HUES48 (cell line): ENCODE measurements around the gene MRPS34.
"Not testable (repeated sequence)": the region's sequence is repeated elsewhere in the genome, so short reads cannot be mapped to it uniquely, and the experiment has no call there.

Experiments
- H3K27ac ChIP-seq: one replicate; pipeline ENCODE4 v1.7.0; 2013; ENCODE audit warnings: low read depth, low read length, inconsistent platforms
- H3K27me3 ChIP-seq: 2 replicates; pipeline ENCODE4 v1.6.1; 2013; ENCODE audit warnings: mild to moderate bottlenecking, low read length; ENCODE audit not compliant: control insufficient read depth, insufficient read depth
- H3K36me3 ChIP-seq: 2 replicates; pipeline ENCODE4 v1.6.1; 2013; ENCODE audit warnings: low read length; ENCODE audit not compliant: control insufficient read depth, insufficient read depth
- H3K4me1 ChIP-seq: 2 replicates; pipeline ENCODE4 v1.6.1; 2013; ENCODE audit warnings: mild to moderate bottlenecking, low read length; ENCODE audit not compliant: control insufficient read depth, insufficient read depth
- H3K4me3 ChIP-seq: 2 replicates; pipeline ENCODE4 v1.5.1; 2013; ENCODE audit warnings: mild to moderate bottlenecking, low read depth, low read length
- H3K9ac ChIP-seq: 2 replicates; pipeline ENCODE4 v1.6.1; 2013; ENCODE audit warnings: mild to moderate bottlenecking, low read depth, low read length, moderate library complexity
- H3K9me3 ChIP-seq: 2 replicates; pipeline ENCODE4 v1.6.1; 2013; ENCODE audit warnings: low read length; ENCODE audit not compliant: control insufficient read depth, insufficient read depth

MRPS34 gene

DNA sequence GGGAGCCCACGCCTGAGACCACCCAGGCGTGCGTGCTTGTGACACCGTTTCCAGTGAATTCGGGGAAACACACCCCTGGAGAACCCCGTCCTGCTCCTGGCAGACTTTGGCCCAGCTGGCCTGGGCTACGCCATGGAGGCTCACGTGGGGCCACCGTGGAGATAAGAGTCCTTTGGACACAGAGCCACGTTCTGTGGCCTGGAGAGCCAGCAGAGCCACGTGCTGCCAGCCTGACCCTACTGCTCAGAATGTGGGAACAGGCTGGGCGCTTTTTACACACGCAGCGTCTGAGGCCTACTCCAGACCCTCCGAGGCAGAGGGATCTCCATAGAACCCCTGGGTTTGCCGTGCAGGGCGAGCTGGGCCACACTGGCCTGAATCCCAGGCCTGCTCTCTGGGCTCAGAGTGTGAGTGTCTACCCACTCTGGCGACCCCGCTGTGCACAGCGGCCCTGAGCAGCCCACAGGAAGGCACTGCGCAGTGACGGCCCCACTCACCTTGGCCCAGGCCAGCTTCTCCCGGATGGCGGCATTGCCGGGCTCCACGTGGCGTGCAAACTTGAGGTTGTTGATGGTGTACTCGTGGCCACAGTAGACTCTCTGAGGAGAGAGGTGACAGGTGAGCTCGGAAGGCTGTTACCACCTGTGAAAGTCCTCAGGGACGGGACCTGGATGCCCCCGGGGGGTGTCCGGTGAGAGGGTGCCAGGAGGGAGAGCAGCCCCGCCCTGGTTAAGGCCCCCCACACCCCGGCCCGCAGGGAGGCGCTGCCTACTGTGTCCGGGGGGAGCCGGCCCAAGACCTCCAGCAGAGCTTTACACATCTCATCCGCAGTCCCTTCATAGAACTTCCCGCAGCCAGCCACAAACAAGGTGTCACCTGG, 43.7 kb upstream of the MRPS34 start:
- H3K4me3 ChIP-seq: no peak overlapping the region
- H3K9me3 ChIP-seq: no peaks in the 10 kb centered on the region
- H3K27ac ChIP-seq: no peak overlapping the region
- H3K4me1 ChIP-seq: no peaks in the 10 kb centered on the region
- H3K36me3 ChIP-seq: peaks cover 19% of the 10 kb centered on the region
- H3K27me3 ChIP-seq: no peaks in the 10 kb centered on the region
- H3K9ac ChIP-seq: no peak overlapping the region

DNA sequence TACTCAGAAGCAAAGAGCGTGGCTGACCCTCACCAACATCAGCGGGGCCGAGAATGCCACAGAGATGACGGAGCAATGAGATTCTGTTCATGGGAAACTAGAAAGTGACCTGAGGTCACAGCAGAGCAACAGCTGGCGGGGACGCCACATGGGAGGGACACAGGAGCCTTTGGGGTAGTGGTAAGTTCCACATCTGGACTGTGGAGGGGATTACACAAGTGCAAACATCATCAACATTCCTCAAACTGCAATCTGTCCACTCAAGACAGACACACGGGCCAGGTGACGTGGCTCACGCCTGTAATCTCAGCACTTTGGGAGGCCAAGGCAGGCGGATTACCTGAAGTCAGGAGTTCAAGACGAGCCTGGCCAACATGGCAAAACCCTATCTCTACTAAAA, 42.5 kb upstream of the MRPS34 start:
- Histone ChIP-seq H3K4me1 (no peaks in the 10 kb centered on the region), H3K27ac (no peak overlapping the region), H3K9ac (no peak overlapping the region), H3K27me3 (no peaks in the 10 kb centered on the region), H3K36me3 (peaks cover 17% of the 10 kb centered on the region; the same call in 1 of the 2 replicates), H3K9me3 (no peaks in the 10 kb centered on the region), H3K4me3 (no peak overlapping the region)

DNA sequence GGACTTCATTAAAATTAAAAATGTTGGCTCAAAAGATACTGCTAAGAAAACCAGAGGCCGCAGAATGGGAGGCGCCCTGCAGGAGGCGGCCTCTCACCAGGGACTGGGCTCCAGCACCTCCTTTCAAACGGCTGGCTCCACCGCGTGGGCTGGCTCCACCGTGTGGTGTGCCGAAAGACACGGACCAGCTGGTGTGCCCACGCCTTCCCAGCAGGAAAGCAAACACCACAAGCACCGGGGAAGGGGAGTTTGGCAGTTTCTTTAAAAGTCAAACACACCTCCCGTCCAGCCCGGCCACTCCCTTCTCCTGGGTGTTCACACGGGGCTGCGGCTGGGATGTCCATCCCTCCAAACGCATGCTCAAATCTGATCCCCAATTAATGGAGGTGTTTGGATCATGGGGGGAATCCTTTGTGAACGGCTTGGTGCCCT, 39.8 kb upstream of the MRPS34 start:
- Histone ChIP-seq H3K9me3 (no peaks in the 10 kb centered on the region), H3K4me3 (no peak overlapping the region), H3K9ac (no peak overlapping the region), H3K36me3 (peaks cover 25% of the 10 kb centered on the region), H3K27me3 (no peaks in the 10 kb centered on the region), H3K27ac (no peak overlapping the region), H3K4me1 (no peaks in the 10 kb centered on the region)

DNA sequence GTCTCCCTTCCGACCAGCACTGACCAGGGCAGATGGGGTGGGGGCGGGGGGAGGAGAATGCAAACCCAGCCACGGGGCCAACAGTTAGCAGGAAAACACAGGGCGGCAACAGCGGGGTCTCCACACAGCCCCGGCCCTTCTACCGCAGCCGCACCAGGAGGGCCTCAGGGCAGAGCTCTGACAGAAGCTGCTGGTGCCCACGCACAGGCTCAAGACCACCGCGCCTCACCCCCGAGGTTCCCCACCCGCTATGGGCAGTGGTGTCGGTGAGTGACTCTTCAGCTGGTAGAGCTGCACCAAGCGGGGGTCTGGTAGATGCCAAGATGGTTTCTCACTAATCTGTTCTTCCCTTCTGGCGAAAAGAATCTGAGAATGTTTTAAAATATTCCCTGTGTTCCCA, 37.6 kb upstream of the MRPS34 start:
- H3K9me3 ChIP-seq: no peaks in the 10 kb centered on the region
- no peak overlapping the region for H3K27ac ChIP-seq
- H3K4me1 ChIP-seq: no peaks in the 10 kb centered on the region
- H3K4me3 ChIP-seq: no peak overlapping the region
- H3K9ac ChIP-seq: no peak overlapping the region
- peaks cover 17% of the 10 kb centered on the region for H3K36me3 ChIP-seq
- no peaks in the 10 kb centered on the region for H3K27me3 ChIP-seq

DNA sequence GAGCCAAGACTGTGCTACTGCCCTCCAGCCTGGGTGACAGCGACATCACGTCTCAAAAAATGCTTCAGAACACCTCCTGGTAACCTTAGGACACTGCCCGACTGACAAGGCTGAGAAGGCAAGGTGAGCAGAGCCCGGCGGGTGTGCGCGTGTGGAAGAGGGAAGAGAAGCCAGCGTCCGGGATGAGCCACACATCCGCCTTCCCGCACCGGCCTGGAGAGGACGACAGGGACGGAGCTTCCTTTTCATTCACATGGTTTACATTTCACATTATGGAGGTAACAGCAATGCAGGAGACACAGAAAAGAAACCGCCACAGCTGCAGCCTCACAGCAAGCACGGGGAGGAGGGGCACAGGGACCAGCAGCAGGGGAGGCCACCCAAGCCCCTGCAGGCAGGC, 37.2 kb upstream of the MRPS34 start:
- Histone ChIP-seq H3K9ac (no peak overlapping the region), H3K4me1 (no peaks in the 10 kb centered on the region), H3K9me3 (no peaks in the 10 kb centered on the region), H3K27me3 (no peaks in the 10 kb centered on the region), H3K36me3 (peaks cover 13% of the 10 kb centered on the region), H3K27ac (no peak overlapping the region), H3K4me3 (no peak overlapping the region)

DNA sequence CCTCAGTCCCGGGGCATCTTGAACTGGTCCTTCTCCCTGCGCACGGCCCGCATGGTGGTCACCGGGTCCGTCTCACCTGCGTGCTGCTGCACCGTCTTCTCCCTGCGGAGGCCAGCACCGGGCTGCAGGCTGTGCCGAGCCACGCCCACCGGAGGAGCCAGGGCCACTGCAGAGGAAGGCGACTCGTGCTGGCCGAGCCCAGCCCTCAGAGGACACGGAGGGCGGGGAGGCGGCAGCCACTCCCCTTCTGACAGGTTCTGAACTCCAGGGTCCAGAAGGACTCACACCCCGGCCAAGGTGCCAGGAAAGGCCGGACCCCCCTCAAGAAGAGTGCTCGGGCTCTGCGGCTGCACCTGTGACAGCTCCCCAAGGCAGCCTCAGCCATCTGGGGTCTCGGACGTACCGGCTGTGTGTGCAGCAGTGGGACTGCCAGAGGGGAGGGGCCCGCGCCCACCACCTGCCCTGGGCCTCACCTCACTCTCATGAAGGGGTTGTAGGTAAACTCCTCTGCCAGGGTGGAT, 36.4 kb upstream of the MRPS34 start:
- Histone ChIP-seq H3K36me3 (peaks cover 12% of the 10 kb centered on the region), H3K27me3 (no peaks in the 10 kb centered on the region), H3K27ac (no peak overlapping the region), H3K9ac (no peak overlapping the region), H3K9me3 (no peaks in the 10 kb centered on the region), H3K4me3 (no peak overlapping the region), H3K4me1 (no peaks in the 10 kb centered on the region)

DNA sequence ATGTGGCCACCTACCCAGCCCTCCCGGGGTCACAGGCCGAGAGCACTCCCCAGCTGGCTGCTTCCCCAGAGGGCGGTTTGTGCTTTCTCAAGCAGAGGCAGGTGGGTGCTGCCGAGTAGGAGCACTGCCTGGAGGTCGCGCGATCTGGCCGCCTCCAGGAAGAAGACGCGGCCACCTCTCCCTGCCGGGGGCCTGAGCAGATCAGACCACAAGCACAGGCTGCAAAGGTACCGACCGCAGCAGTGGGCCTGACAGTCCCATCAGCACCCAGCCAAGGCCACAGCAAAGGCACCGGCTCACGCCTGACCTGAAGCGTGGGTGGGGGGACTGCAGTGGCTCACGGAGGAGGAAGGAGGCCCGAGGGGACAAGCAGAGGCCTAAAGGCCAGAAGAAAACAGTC, 35.8 kb upstream of the MRPS34 start:
- H3K27me3 ChIP-seq: no peaks in the 10 kb centered on the region
- H3K36me3 ChIP-seq: peaks cover 12% of the 10 kb centered on the region
- H3K4me3 ChIP-seq: no peak overlapping the region
- no peak overlapping the region for H3K27ac ChIP-seq
- H3K9ac ChIP-seq: no peak overlapping the region
- no peaks in the 10 kb centered on the region for H3K4me1 ChIP-seq
- H3K9me3 ChIP-seq: no peaks in the 10 kb centered on the region; the same call in 1 of the 2 replicates

DNA sequence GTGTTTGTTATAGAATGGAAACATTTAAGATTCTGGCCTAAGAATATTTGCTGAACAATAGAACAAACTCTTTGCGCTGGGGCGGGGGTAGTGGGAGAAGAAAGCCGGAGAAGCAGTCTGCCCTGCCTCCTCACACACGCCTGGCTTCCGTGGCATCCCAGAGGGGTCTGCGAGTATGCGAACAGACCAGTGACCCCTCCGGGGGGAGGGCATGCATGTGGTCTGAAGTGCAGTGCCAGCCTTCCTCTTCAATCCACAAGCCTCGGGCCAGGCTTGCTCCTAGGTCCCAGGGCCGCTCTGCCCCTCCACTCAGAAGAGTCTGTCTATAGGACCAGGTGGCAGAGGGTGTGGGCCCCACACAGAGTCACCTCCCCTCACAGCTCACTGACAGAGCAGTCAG, 34.7 kb upstream of the MRPS34 start:
- Histone ChIP-seq H3K9ac (no peak overlapping the region), H3K27ac (no peak overlapping the region), H3K27me3 (no peaks in the 10 kb centered on the region), H3K4me1 (no peaks in the 10 kb centered on the region), H3K4me3 (no peak overlapping the region), H3K9me3 (no peaks in the 10 kb centered on the region; the same call in 1 of the 2 replicates), H3K36me3 (peaks cover 12% of the 10 kb centered on the region)

DNA sequence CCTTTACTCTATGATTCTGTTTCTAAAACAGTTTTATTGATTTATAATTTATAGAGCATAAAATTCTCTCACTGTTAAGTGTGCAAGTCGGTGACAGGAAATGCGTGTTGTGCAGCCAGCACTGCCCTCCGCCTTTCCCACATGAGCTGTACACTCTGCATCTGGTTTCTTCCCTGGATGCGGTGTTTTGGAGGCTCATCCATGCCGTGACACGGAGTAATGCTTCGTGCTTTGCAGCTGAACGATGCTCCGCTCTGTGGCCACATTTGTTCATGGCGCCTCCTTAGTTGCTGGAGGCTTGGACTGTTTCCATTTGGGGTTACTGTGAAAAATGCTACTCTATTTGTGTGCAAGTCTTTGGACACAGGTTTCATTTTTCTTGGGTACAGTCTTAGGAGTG, 27.8 kb upstream of the MRPS34 start:
- H3K27ac ChIP-seq: no peak overlapping the region
- H3K4me1 ChIP-seq: no peaks in the 10 kb centered on the region
- H3K4me3 ChIP-seq: no peak overlapping the region
- peaks cover 23% of the 10 kb centered on the region for H3K9me3 ChIP-seq
- H3K9ac ChIP-seq: no peak overlapping the region
- no peaks in the 10 kb centered on the region for H3K36me3 ChIP-seq
- H3K27me3 ChIP-seq: no peaks in the 10 kb centered on the region

DNA sequence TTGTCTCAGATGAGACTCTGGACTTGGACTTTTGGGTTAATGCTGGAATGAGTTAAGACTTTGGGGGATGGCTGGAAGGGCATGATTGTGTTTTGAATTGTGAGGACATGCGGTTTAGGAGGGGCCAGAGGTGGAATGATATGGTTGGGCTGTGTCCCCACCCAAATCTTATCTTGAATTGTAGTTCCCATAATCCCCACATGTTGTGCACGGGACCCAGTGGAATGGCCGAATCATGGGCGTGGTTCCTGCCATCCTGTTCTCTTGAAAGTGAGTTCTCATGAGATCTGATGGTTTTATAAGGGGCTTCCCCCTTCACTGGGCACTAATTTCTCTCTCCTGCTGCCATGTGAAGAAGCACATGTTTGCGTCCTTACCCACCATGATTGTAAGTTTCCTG, 26.3 kb upstream of the MRPS34 start:
- H3K4me1 ChIP-seq, H3K27ac ChIP-seq, H3K27me3 ChIP-seq, H3K36me3 ChIP-seq, H3K4me3 ChIP-seq, H3K9ac ChIP-seq: not testable (repeated sequence)
- H3K9me3 ChIP-seq: peaks cover 23% of the 10 kb centered on the region

DNA sequence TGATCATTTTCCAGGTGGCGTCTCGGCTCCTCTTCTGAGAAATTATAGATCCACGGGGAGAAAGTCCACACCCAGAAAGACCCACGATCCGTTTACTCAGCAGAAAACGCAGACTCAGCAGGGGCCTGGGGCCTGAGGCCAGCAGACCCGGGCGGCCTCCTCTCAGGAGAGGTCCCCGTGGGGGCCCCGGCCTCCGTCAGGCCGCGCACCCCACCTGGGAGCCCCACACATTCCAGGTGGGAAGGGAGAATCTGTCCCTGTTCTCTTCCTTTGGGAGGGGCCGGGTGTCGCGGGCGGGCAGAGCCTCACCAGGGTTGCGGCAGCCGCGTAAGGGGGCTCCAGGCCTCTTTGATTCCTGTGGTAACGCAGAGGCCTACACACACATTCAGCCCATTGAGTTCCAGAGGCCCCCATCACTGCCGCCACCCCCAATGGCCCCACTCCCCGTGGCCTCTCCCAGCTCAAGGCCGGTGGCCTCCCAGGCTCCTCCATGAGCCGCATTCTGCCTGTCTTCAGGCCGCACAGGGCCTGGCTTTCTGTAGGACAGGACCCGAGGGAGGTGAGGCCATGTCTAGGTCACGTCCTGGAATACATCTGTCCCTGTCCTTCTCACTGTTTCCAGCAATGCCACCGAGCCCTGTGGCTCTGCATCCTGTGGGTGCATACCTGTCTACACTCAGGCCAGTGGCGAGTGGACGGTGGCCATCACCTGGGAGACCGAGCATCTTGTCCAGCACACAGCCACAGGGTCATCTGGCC, 22.2 kb upstream of the MRPS34 start:
- Histone ChIP-seq H3K27ac (no peak overlapping the region), H3K4me3 (no peak overlapping the region), H3K9ac (no peak overlapping the region), H3K4me1 (no peaks in the 10 kb centered on the region), H3K9me3 (peaks cover 12% of the 10 kb centered on the region; the same call in 1 of the 2 replicates), H3K36me3 (no peaks in the 10 kb centered on the region), H3K27me3 (no peaks in the 10 kb centered on the region)
